Vagina (tissue), 2 donors: ENCODE measurements around the gene TNRC6C. TPM values are rescaled to one million over a fixed set of nuclear protein-coding genes. Genes with fewer than 3 reads are reported as not detected.
A peak's percentile ranks its signal among the peaks of the same experiment; 100 is the strongest.

ENCODE experiments used
- DNase-seq, 2 donors: peaks; one replicate each; pipeline ENCODE4 v3.0.0-alpha.2; 2017; ENCODE audit errors: extremely low spot score in 2 of 2
- H3K27ac ChIP-seq: fragments of 200-600 bp; sonication (generic); one replicate; pipeline ENCODE4 v1.5.1; 2019
- H3K27me3 ChIP-seq: fragments of 200-600 bp; sonication (generic); one replicate; pipeline ENCODE4 v1.5.1; 2019
- H3K36me3 ChIP-seq, 2 donors: fragments of 200-600 bp; sonication (generic); one replicate each; pipeline ENCODE4 v1.5.1; 2017 to 2019
- H3K4me1 ChIP-seq: fragments of 200-600 bp; sonication (generic); one replicate; pipeline ENCODE4 v1.5.1; 2019
- H3K4me3 ChIP-seq, 2 donors: fragments of 200-600 bp; sonication (generic); 1 replicate in 1 of 2; 2 replicates in 1 of 2; pipeline ENCODE4 v1.5.1; 2016 to 2019
- H3K9me3 ChIP-seq: fragments of 200-600 bp; sonication (generic); one replicate; pipeline ENCODE4 v1.5.1; 2019
- POLR2A ChIP-seq, 2 donors: fragments of 450-650 bp; IDR thresholded peaks; one replicate each; pipeline ENCODE4 v1.6.1; 2017; ENCODE audit warnings: antibody characterized with exemption in 2 of 2, mild to moderate bottlenecking in 2 of 2, moderate library complexity in 2 of 2
- POLR2AphosphoS5 ChIP-seq, 2 donors: sonication (generic); formaldehyde crosslinking; IDR thresholded peaks; one replicate each; pipeline ENCODE4 v1.9.0; 2017; ENCODE audit warnings: antibody characterized with exemption in 2 of 2, mild to moderate bottlenecking in 2 of 2, low read depth in 1 of 2; ENCODE audit not compliant: insufficient read depth in 1 of 2
- intact Hi-C: fragments of 100-400 bp; cut with DNase I; formaldehyde crosslinking; loops from one replicate; pipeline ENCODE4 v1.15.1; 2023
- total RNA-seq: library from RNA; depleted of rRNA; stranded (reverse); fragments of >200 nt; gene quantifications from one replicate; pipeline ENCODE4 v1.2.3, GENCODE V29; 2016
- TF ChIP-seq, protein P1 (sequence below), 3 experiments: fragments of 450-650 bp in 2 of 3; fragments of 200-600 bp in 1 of 3; sonication (generic) in 1 of 3; IDR thresholded peaks; one replicate each; pipeline ENCODE4 v1.5.1; 2017 to 2019; ENCODE audit warnings: antibody characterized with exemption in 3 of 3, mild to moderate bottlenecking in 2 of 3, moderate library complexity in 2 of 3

TNRC6C gene
- total RNA-seq, 1 donor from 2014 or later = 14.7 TPM

DNA sequence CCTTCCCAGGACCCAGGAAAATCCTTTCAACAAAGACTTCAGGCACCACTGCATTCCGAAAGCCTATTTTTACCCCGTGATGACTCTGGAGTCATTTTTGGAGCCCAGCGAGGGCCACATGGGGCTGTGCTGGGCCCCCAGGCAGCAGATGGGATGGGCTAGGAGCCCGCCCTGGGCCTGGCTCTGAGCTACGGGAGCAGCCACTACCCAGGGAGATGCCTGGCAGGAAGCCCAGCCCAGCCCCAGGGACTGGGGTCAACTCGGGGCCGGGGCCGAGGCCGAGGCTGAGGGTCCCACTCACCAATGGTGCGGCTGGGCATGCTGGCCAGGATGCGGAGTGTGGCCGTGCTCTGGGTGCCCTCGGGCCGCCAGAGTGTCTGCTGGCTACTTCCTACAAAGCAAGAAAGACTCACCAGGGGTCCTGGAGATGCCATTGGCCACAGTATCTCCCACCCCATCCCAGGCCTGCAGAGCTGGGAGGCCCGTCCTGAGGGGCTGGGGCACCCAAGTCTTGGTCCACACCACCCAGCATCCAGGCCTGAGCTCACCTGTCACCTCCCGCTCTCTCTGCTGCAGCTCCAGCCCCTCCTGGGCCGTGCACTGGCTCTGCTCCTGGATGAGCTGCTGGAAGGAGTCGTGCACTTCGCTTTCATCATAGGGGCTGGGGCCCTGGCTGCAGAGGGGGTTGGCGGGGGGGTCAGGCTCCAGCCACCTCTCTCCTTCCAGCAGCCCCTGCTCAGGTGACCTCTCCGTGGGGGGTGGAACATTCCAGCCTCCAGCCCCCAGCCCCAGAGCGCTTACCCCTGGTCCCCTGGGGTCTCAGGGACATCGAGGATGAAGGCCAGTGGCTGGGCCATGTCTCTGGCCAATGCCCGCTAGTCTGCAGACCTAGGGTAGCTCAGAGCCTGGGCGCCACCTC lies 167.7 kb downstream of the TNRC6C start:
- Histone ChIP-seq H3K27me3 (no peaks in the 10 kb centered on the region), H3K4me3 (no peak overlapping the region), H3K36me3 (peaks cover 0 to 7% of the 10 kb centered on the region in 2 donors), H3K4me1 (peaks cover 71% of the 10 kb centered on the region), H3K27ac (peak overlapping the region; percentile 47), H3K9me3 (no peaks in the 10 kb centered on the region)
- intact Hi-C loops = loop anchor here (5.0 kb wide), 1 partner anchor 51 kb away; no protein-coding TSS in a partner anchor
- DNase-seq = no peak
- no peak for TF ChIP-seq POLR2A (IDR thresholded peaks at IDR 0.05)
- TF ChIP-seq POLR2AphosphoS5 (IDR thresholded peaks at IDR 0.05; ENCODE audit: insufficient read depth in 1 of 2, low read depth in 1 of 2) = no peak
- TF ChIP-seq, protein P1, sequence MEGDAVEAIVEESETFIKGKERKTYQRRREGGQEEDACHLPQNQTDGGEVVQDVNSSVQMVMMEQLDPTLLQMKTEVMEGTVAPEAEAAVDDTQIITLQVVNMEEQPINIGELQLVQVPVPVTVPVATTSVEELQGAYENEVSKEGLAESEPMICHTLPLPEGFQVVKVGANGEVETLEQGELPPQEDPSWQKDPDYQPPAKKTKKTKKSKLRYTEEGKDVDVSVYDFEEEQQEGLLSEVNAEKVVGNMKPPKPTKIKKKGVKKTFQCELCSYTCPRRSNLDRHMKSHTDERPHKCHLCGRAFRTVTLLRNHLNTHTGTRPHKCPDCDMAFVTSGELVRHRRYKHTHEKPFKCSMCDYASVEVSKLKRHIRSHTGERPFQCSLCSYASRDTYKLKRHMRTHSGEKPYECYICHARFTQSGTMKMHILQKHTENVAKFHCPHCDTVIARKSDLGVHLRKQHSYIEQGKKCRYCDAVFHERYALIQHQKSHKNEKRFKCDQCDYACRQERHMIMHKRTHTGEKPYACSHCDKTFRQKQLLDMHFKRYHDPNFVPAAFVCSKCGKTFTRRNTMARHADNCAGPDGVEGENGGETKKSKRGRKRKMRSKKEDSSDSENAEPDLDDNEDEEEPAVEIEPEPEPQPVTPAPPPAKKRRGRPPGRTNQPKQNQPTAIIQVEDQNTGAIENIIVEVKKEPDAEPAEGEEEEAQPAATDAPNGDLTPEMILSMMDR (IDR thresholded peaks at IDR 0.05) = no peak

DNA sequence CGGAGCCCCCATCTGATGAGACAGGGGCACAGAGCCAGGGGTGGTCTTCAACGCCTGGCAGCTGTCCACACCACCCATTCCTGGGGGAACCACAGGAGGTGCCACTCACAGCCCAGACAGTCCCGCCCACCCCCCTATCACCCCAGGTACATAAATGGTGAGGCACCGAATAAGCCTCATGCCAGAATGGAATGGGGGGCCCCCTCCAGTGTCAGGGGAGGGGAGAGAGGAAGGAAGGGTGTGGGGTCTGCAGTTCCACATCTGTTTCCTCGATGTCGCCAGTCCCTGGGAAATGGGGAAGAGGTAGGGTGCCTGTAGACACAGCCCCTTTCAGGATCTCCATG lies 168.4 kb downstream of the TNRC6C start:
- intact Hi-C loops = loop anchor here (5.0 kb wide), 1 partner anchor 50 kb away; no protein-coding TSS in a partner anchor
- Histone ChIP-seq H3K4me3 (peak overlapping the region in 1 of 2 donors; percentile 78), H3K27ac (peak overlapping the region; percentile 79), H3K36me3 (peaks cover 0 to 7% of the 10 kb centered on the region in 2 donors), H3K27me3 (no peaks in the 10 kb centered on the region), H3K9me3 (no peaks in the 10 kb centered on the region), H3K4me1 (peaks cover 77% of the 10 kb centered on the region)
- no peak for DNase-seq
- TF ChIP-seq POLR2AphosphoS5 (IDR thresholded peaks at IDR 0.05; ENCODE audit: insufficient read depth in 1 of 2, low read depth in 1 of 2) = no peak
- TF ChIP-seq, protein P1 (IDR thresholded peaks at IDR 0.05) = no peak
- TF ChIP-seq POLR2A (IDR thresholded peaks at IDR 0.05) = no peak

DNA sequence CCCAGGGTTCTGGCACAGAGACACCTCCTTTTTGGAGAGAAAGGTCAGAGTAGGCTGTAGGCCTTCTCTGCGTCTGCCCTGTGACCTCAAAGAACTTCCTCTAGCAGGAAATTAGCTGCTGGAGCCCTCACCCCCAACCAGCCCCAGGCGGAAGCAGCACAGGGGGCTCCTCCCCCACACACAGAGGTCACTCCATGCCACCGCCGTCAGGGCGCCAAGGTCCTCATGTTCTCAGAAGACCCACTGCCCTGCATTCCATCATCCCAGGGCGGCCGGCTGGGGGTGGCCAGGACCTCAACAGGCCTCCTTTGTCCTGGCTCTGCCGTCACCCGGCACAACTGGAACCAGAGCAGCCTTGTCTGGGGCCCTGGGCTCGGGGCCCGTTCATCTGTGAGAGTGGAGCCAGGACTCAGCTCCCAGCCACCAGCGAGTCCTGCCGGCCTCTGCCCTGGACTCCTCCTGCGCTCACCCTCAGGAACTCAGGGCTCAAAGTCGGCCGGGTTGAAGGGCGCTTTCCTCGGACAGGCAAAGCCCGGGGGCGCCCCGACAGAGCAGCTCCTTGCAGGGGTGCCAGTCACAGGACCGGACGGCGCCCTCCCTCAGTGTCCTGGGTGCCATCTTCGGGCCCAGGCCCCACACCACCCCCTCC lies 168.9 kb downstream of the TNRC6C start:
- Histone ChIP-seq H3K4me1 (peaks cover 82% of the 10 kb centered on the region), H3K9me3 (no peaks in the 10 kb centered on the region), H3K27me3 (no peaks in the 10 kb centered on the region), H3K4me3 (peak overlapping the region; percentile 58 to 78), H3K27ac (peak overlapping the region; percentile 79), H3K36me3 (peaks cover 0 to 7% of the 10 kb centered on the region in 2 donors)
- DNase-seq = no peak
- TF ChIP-seq, protein P1 (IDR thresholded peaks at IDR 0.05) = no peak
- TF ChIP-seq POLR2AphosphoS5 (IDR thresholded peaks at IDR 0.05; ENCODE audit: insufficient read depth in 1 of 2, low read depth in 1 of 2) (peak in 1 of 2 donors; percentile 46), POLR2A (IDR thresholded peaks at IDR 0.05) (no peak)
- intact Hi-C loops = loop anchor here (5.0 kb wide), 1 partner anchor 50 kb away; no protein-coding TSS in a partner anchor

- peaks cover 0 to 3% of the 10 kb centered on the region in 2 donors for H3K36me3 ChIP-seq
- intact Hi-C loops = loop anchor here (5.0 kb wide), 1 partner anchor 49 kb away; no protein-coding TSS in a partner anchor
- peak overlapping the region; percentile 79 for H3K27ac ChIP-seq
- no peaks in the 10 kb centered on the region for H3K9me3 ChIP-seq
- TF ChIP-seq POLR2A (IDR thresholded peaks at IDR 0.05) = no peak
- TF ChIP-seq POLR2AphosphoS5 (IDR thresholded peaks at IDR 0.05; ENCODE audit: insufficient read depth in 1 of 2, low read depth in 1 of 2) = no peak
- TF ChIP-seq, protein P1 (IDR thresholded peaks at IDR 0.05) = no peak
- no peak for DNase-seq
- H3K27me3 ChIP-seq = no peaks in the 10 kb centered on the region
- peak overlapping the region; percentile 58 to 78 for H3K4me3 ChIP-seq
- peaks cover 85% of the 10 kb centered on the region for H3K4me1 ChIP-seq
Measured at GRCh38 chr17:78127888-78128550, 169.5 kb downstream of the TNRC6C start.
